ENCODE results near the gene TNRC6C. TPM values are rescaled to one million over a fixed set of nuclear protein-coding genes. Genes with fewer than 3 reads are reported as not detected.

The TNRC6C gene
- total and polyA plus RNA-seq, 2 of the 13 experiments (the other 11 are each of a cell fraction or from before 2014, with no cell fraction given): 0.66 to 4.9 TPM

GRCh38 chr17:78046923-78047322 is 88.4 kb downstream of the TNRC6C start:
- TF ChIP-seq, protein P1, sequence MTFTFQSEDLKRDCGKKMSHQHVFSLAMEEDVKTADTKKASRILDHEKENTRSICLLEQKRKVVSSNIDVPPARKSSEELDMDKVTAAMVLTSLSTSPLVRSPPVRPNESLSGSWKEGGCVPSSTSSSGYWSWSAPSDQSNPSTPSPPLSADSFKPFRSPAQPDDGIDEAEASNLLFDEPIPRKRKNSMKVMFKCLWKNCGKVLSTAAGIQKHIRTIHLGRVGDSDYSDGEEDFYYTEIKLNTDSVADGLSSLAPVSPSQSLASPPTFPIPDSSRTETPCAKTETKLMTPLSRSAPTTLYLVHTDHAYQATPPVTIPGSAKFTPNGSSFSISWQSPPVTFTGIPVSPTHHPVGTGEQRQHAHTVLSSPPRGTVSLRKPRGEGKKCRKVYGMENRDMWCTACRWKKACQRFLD (CRISPR knock-in tag; IDR thresholded peaks at IDR 0.05; ENCODE audit: borderline replicate concordance): no peak
- no peak for TF ChIP-seq NCOA5 (CRISPR knock-in tag; IDR thresholded peaks at IDR 0.05)
- no peak for TF ChIP-seq HOXA5 (CRISPR knock-in tag; IDR thresholded peaks at IDR 0.05)
- Histone ChIP-seq H4K20me1 (ENCODE audit: insufficient read depth, low read length) (no peaks in the 10 kb centered on the region), H3K79me2 (ENCODE audit: insufficient read depth, low read length) (no peaks in the 10 kb centered on the region), H3K4me2 (ENCODE audit: low read depth, low read length) (no peak overlapping the region), H3K4me3 (replicated peaks in 1 of 3; ENCODE audit: insufficient read depth in 1 of 3, low read depth in 2 of 3, low read length in 3 of 3) (no peak overlapping the region), H3K4me1 (ENCODE audit: insufficient read depth, low read length) (no peaks in the 10 kb centered on the region), H3K9ac (ENCODE audit: insufficient read depth, low read depth, low read length) (no peak overlapping the region), H2AFZ (ENCODE audit: low read length) (no peak overlapping the region), H3K9me3 (ENCODE audit: low read length) (no peaks in the 10 kb centered on the region), H3K36me3 (replicated peaks in 1 of 2; ENCODE audit: control insufficient read depth in 1 of 2, insufficient read depth in 2 of 2, low read length in 2 of 2) (peaks cover 16 to 50% of the 10 kb centered on the region in 2 experiments), H3K27me3 (ENCODE audit: control insufficient read depth in 1 of 2, insufficient read depth in 2 of 2, low read length in 2 of 2) (no peaks in the 10 kb centered on the region), H3K27ac (ENCODE audit: extremely low read length, insufficient read depth, low read length) (no peak overlapping the region)
- no peak for ATAC-seq
- POLR2A ChIA-PET: no interaction called here
- intact Hi-C loops (cut with micrococcal nuclease; ENCODE audit: unreplicated experiment): no loop called here
- no peak for FAIRE-seq
- DNase-seq (ENCODE audit: low spot score): no peak
- CTCF ChIA-PET (ENCODE audit: low intra/inter-chr PET ratio, low total read pairs): no interaction called here
- WGBS (ENCODE audit: low lambda C conversion rate): 73% methylated on average over 2 of the region's 2 CpGs
- in situ Hi-C loops (cut with HindIII; ENCODE audit: extremely low pct_ligation_motif_present, low pct_unique_long_range_greater_than_20kb): no loop called here
- no TSS peak for BruUV-seq (replicated peaks)

GRCh38 chr17:78048346-78049292 is 90.1 kb downstream of the TNRC6C start:
- Histone ChIP-seq H3K4me1 (ENCODE audit: insufficient read depth, low read length) (no peaks in the 10 kb centered on the region), H3K9ac (ENCODE audit: insufficient read depth, low read depth, low read length) (no peak overlapping the region), H3K9me3 (ENCODE audit: low read length) (no peaks in the 10 kb centered on the region), H3K27me3 (ENCODE audit: control insufficient read depth in 1 of 2, insufficient read depth in 2 of 2, low read length in 2 of 2) (no peaks in the 10 kb centered on the region), H2AFZ (ENCODE audit: low read length) (no peak overlapping the region), H4K20me1 (ENCODE audit: insufficient read depth, low read length) (no peaks in the 10 kb centered on the region), H3K4me2 (ENCODE audit: low read depth, low read length) (no peak overlapping the region), H3K79me2 (ENCODE audit: insufficient read depth, low read length) (no peaks in the 10 kb centered on the region), H3K4me3 (replicated peaks in 1 of 3; ENCODE audit: insufficient read depth in 1 of 3, low read depth in 2 of 3, low read length in 3 of 3) (no peak overlapping the region), H3K27ac (ENCODE audit: extremely low read length, insufficient read depth, low read length) (no peak overlapping the region), H3K36me3 (replicated peaks in 1 of 2; ENCODE audit: control insufficient read depth in 1 of 2, insufficient read depth in 2 of 2, low read length in 2 of 2) (peaks cover 15 to 50% of the 10 kb centered on the region in 2 experiments)
- CTCF ChIA-PET (ENCODE audit: low intra/inter-chr PET ratio, low total read pairs): no interaction called here
- intact Hi-C loops (cut with micrococcal nuclease; ENCODE audit: unreplicated experiment): no loop called here
- FAIRE-seq (no peak), ATAC-seq (no peak), DNase-seq (ENCODE audit: low spot score) (no peak)
- POLR2A ChIA-PET: no interaction called here
- WGBS (ENCODE audit: low lambda C conversion rate): 97% methylated on average over 10 of the region's 10 CpGs
- in situ Hi-C loops (cut with HindIII; ENCODE audit: extremely low pct_ligation_motif_present, low pct_unique_long_range_greater_than_20kb): no loop called here
- no TSS peak for BruUV-seq (replicated peaks)
- no peak for TF ChIP-seq KLF16 (CRISPR knock-in tag; IDR thresholded peaks at IDR 0.05)
- TF ChIP-seq, protein P2, sequence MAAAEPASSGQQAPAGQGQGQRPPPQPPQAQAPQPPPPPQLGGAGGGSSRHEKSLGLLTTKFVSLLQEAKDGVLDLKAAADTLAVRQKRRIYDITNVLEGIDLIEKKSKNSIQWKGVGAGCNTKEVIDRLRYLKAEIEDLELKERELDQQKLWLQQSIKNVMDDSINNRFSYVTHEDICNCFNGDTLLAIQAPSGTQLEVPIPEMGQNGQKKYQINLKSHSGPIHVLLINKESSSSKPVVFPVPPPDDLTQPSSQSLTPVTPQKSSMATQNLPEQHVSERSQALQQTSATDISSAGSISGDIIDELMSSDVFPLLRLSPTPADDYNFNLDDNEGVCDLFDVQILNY (CRISPR knock-in tag; conservative IDR thresholded peaks at IDR 0.05): no peak
- no peak for TF ChIP-seq HNRNPUL1 (IDR thresholded peaks at IDR 0.05; ENCODE audit: low read depth, low read length)
- TF ChIP-seq ZNF143 (CRISPR knock-in tag; IDR thresholded peaks at IDR 0.05): no peak
